HCT116 (cell line): ENCODE measurements around the gene SLC66A1.
A peak's percentile ranks its signal among the peaks of the same experiment; 100 is the strongest.

Source experiments
- ELF1 ChIP-seq: IDR thresholded peaks from 2 replicates; pipeline ENCODE4 v1.6.1; 2012; ENCODE audit warnings: low read depth, borderline replicate concordance
- EZH2 ChIP-seq: fragments of 200-600 bp; sonication (generic); IDR thresholded peaks from 2 replicates; pipeline ENCODE4 v1.6.1; 2017; ENCODE audit warnings: antibody characterized with exemption, mixed run types
- EZH2phosphoT487 ChIP-seq: fragments of 200-600 bp; IDR thresholded peaks from 2 replicates; pipeline ENCODE4 v1.6.1; 2018; ENCODE audit warnings: antibody characterized with exemption, borderline replicate concordance
- POLR2A ChIP-seq: IDR thresholded peaks from 2 replicates; pipeline ENCODE4 v1.7.0; 2011; ENCODE audit warnings: borderline replicate concordance; ENCODE audit not compliant: insufficient read depth, insufficient read length; ENCODE audit errors: extremely low read depth
- POLR2AphosphoS5 ChIP-seq: IDR thresholded peaks from 2 replicates; pipeline ENCODE4 v1.6.1; 2011; ENCODE audit warnings: mild to moderate bottlenecking, low read depth, low read length, moderate library complexity
- SIN3A ChIP-seq: IDR thresholded peaks from 2 replicates; pipeline ENCODE4 v1.6.1; 2012; ENCODE audit warnings: low read depth
- SP1 ChIP-seq: IDR thresholded peaks from 2 replicates; pipeline ENCODE4 v1.6.1; 2012; ENCODE audit warnings: low read depth
- TCF7L2 ChIP-seq: IDR thresholded peaks from 2 replicates; pipeline ENCODE4 v1.7.0; 2011; ENCODE audit warnings: borderline replicate concordance, inconsistent platforms; ENCODE audit not compliant: insufficient read depth, insufficient read length; ENCODE audit errors: extremely low read depth
- YY1 ChIP-seq: IDR thresholded peaks from 2 replicates; pipeline ENCODE4 v1.6.1; 2011; ENCODE audit warnings: low read length, low read depth, moderate library complexity, mild to moderate bottlenecking; ENCODE audit not compliant: insufficient replicate concordance; ENCODE audit errors: extremely low read depth
- ZFX ChIP-seq: fragments of 450-650 bp; IDR thresholded peaks from 2 replicates; pipeline ENCODE4 v1.6.1; 2017
- ZNF274 ChIP-seq: fragments of 200-500 bp; sonication (Bioruptor generic); IDR thresholded peaks from 2 replicates; pipeline ENCODE4 v1.6.1; 2014; ENCODE audit warnings: mild to moderate bottlenecking, low read depth, low read length, inconsistent platforms
- TF ChIP-seq, protein P1 (sequence below), 3 experiments: fragments of 200-600 bp in 1 of 3; sonication (generic) in 1 of 3; IDR thresholded peaks in 2 of 3; conservative IDR thresholded peaks in 1 of 3; 2 replicates each; pipeline ENCODE4 v1.5.1; 2012 to 2017; ENCODE audit warnings: low read depth in 2 of 3, low read length in 2 of 3, antibody characterized with exemption in 1 of 3, borderline replicate concordance in 1 of 3, control low read depth in 1 of 3, mild to moderate bottlenecking in 1 of 3, mixed read lengths in 1 of 3, mixed run types in 1 of 3, moderate library complexity in 1 of 3; ENCODE audit not compliant: insufficient read depth in 1 of 3

DNA sequence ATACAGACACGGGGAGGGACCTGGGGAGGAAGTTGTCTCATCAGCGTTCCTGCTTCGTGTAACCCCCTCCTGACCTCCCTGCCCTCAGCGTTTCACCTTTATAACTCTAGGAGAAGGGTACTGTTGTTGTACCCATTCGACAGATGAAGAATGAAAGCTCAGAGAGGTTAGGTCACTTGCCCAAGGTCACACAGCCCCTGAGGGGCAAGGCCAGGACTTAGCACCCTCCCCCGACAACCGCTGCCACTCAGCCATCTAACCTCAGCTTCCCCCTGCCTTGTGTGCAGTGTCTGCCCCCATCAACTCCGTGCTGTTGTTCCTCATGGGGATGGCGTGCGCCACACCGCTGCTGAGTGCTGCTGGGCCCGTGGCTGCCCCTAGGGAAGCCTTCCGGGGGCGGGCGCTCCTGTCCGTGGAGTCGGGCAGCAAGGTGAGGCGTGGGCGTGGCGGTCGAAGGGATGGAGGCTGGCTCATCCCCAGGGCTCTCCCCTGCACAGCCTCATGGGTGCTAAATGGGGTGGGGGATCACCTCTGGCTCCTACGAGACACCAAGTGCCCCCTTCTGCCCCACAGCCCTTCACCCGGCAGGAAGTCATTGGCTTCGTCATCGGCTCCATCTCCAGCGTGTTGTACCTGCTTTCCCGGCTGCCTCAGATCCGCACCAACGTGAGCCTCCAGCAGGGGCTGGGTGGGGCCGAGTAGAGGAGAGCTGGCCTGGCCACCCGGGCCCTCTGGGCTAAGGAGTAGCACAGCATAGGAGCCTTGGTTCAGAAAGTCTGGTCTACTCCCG is 14.0 kb downstream of the SLC66A1 start:
- TF ChIP-seq, protein P1, sequence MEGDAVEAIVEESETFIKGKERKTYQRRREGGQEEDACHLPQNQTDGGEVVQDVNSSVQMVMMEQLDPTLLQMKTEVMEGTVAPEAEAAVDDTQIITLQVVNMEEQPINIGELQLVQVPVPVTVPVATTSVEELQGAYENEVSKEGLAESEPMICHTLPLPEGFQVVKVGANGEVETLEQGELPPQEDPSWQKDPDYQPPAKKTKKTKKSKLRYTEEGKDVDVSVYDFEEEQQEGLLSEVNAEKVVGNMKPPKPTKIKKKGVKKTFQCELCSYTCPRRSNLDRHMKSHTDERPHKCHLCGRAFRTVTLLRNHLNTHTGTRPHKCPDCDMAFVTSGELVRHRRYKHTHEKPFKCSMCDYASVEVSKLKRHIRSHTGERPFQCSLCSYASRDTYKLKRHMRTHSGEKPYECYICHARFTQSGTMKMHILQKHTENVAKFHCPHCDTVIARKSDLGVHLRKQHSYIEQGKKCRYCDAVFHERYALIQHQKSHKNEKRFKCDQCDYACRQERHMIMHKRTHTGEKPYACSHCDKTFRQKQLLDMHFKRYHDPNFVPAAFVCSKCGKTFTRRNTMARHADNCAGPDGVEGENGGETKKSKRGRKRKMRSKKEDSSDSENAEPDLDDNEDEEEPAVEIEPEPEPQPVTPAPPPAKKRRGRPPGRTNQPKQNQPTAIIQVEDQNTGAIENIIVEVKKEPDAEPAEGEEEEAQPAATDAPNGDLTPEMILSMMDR (IDR thresholded peaks at IDR 0.05 in 2 of 3, conservative IDR thresholded peaks at IDR 0.05 in 1 of 3; ENCODE audit: borderline replicate concordance in 1 of 3, insufficient read depth in 1 of 3, low read depth in 2 of 3, low read length in 2 of 3): 0 out of 6 replicates have a peak, but pooled peaks of 1 of the 3 experiments have one; percentile 15
- no peak for TF ChIP-seq EZH2
- no peak for TF ChIP-seq SIN3A
- no peak for TF ChIP-seq POLR2AphosphoS5
- no peak for TF ChIP-seq ZFX
- no peak for TF ChIP-seq TCF7L2
- no peak for TF ChIP-seq ZNF274
- TF ChIP-seq ELF1: no peak
- TF ChIP-seq YY1: no peak
- TF ChIP-seq EZH2phosphoT487: no peak
- no peak for TF ChIP-seq SP1
- TF ChIP-seq POLR2A: no peak
